GM12878 (cell line): Measurements from ENCODE around the gene PRMT2. TPM values are rescaled to one million over a fixed set of nuclear protein-coding genes. Genes with fewer than 3 reads are reported as not detected.

Source experiments
- ATAC-seq: fragments of 200-7000 bp; cut with Tn5 transposase; 3 replicates; pipeline ENCODE4 v1.9.1; 2020; ENCODE audit warnings: mild to moderate bottlenecking, moderate library complexity
- BruUV-seq: library from RNA; stranded (reverse); fragments of 400-500 nt; replicated peaks from 2 replicates; lab custom pipeline; 2021; lab: Mats Ljungman, UMichigan
- CTCF ChIA-PET: fragments of 300-600 bp; sonication (Branson Sonifier 250); formaldehyde crosslinking; extraction: SDS; loops from one replicate; lab custom pipeline; 2021; ENCODE audit warnings: inconsistent platforms; lab: Yijun Ruan, JAX
- POLR2A ChIA-PET: fragments of 350-600 bp; formaldehyde crosslinking; extraction: SDS; loops from one replicate; lab custom pipeline; 2021; ENCODE audit warnings: inconsistent platforms; lab: Charles Lee
- RAD21 ChIA-PET: fragments of 300-600 bp; sonication (Branson Sonifier 250); formaldehyde crosslinking; loops from one replicate; lab custom pipeline; 2023; ENCODE audit warnings: antibody characterized with exemption; ENCODE audit not compliant: unreplicated experiment; lab: Charles Lee
- SMC1A ChIA-PET: fragments of 300-600 bp; sonication (Branson Sonifier 250); formaldehyde crosslinking; loops from one replicate; lab custom pipeline; 2023; ENCODE audit not compliant: unreplicated experiment, uncharacterized antibody; lab: Charles Lee
- DNase-seq: peaks from one replicate; pipeline ENCODE4 v3.0.0-alpha.2; 2011; ENCODE audit warnings: low read depth, low spot score
- FAIRE-seq: peaks from 3 replicates; lab custom pipeline; 2011; peaks lifted over from hg19 to GRCh38; lab: Jason Lieb, UNC
- H2AFZ ChIP-seq: 2 replicates; pipeline ENCODE4 v1.6.0; 2011; ENCODE audit warnings: low read depth, low read length, control low read depth; ENCODE audit not compliant: control insufficient read depth
- H3K27ac ChIP-seq: 2 replicates; pipeline ENCODE4 v1.5.1; 2011; ENCODE audit warnings: control low read depth; ENCODE audit not compliant: control insufficient read depth, insufficient read depth
- H3K27me3 ChIP-seq, 2 experiments: replicated peaks in 1 of 2; 2 replicates each; pipeline versions ENCODE4 v1.6.0 to v1.6.1; 2011; ENCODE audit warnings: low read length in 1 of 2; ENCODE audit not compliant: control insufficient read depth in 2 of 2, insufficient read depth in 2 of 2
- H3K36me3 ChIP-seq, 2 experiments: 2 replicates each; pipeline ENCODE4 v1.5.1; 2011; ENCODE audit warnings: low read length in 1 of 2; ENCODE audit not compliant: control insufficient read depth in 2 of 2, insufficient read depth in 2 of 2
- H3K4me1 ChIP-seq: 2 replicates; pipeline ENCODE4 v1.6.1; 2011; ENCODE audit warnings: mild to moderate bottlenecking, low read length, moderate library complexity, mixed read lengths; ENCODE audit not compliant: control insufficient read depth, insufficient read depth
- H3K4me2 ChIP-seq: 2 replicates; pipeline ENCODE4 v1.6.0; 2011; ENCODE audit warnings: control low read depth; ENCODE audit not compliant: control insufficient read depth, insufficient read depth
- H3K4me3 ChIP-seq: fragments of 200-600 bp; sonication (generic); 2 replicates; pipeline ENCODE4 v1.5.1; 2016
- H3K79me2 ChIP-seq: 2 replicates; pipeline ENCODE4 v1.6.0; 2011; ENCODE audit warnings: low read length; ENCODE audit not compliant: control insufficient read depth, insufficient read depth
- H3K9ac ChIP-seq: 2 replicates; pipeline ENCODE4 v1.8.0; 2011; ENCODE audit warnings: low read length, control low read depth, mixed read lengths; ENCODE audit not compliant: control insufficient read depth, insufficient read depth
- H3K9me3 ChIP-seq: replicated peaks from 3 replicates; pipeline ENCODE4 v1.5.1; 2011; ENCODE audit warnings: mild to moderate bottlenecking, low read length; ENCODE audit not compliant: control insufficient read depth, insufficient read depth
- H4K20me1 ChIP-seq: 2 replicates; pipeline ENCODE4 v1.6.0; 2011; ENCODE audit not compliant: control insufficient read depth, insufficient read depth
- BRCA1 ChIP-seq: IDR thresholded peaks from 2 replicates; pipeline ENCODE4 v1.6.1; 2011; ENCODE audit warnings: low read depth, low read length, improper control_type of control experiment
- CHD1 ChIP-seq: IDR thresholded peaks from 2 replicates; pipeline ENCODE4 v1.6.1; 2012; ENCODE audit warnings: low read depth, low read length, improper control_type of control experiment
- EP300 ChIP-seq, 2 experiments: fragments of 150-350 bp in 1 of 2; IDR thresholded peaks; 2 replicates each; pipeline ENCODE4 v1.6.1; 2011 to 2012; ENCODE audit warnings: low read depth in 2 of 2, low read length in 2 of 2, borderline replicate concordance in 1 of 2, improper control_type of control experiment in 1 of 2, inconsistent platforms in 1 of 2; ENCODE audit not compliant: control insufficient read depth in 1 of 2
- ESRRA ChIP-seq: IDR thresholded peaks from 2 replicates; pipeline ENCODE4 v1.6.1; 2012; ENCODE audit warnings: mild to moderate bottlenecking, low read length, improper control_type of control experiment
- IKZF2 ChIP-seq, 2 experiments: fragments of 450-650 bp; IDR thresholded peaks; 2 replicates each; pipeline ENCODE4 v1.6.1; 2017; ENCODE audit warnings: mild to moderate bottlenecking in 2 of 2, moderate library complexity in 2 of 2
- JUNB ChIP-seq: IDR thresholded peaks from 2 replicates; pipeline ENCODE4 v1.6.1; 2016; ENCODE audit warnings: antibody characterized with exemption, mild to moderate bottlenecking
- NFYA ChIP-seq: IDR thresholded peaks from 2 replicates; pipeline ENCODE4 v1.6.1; 2011; ENCODE audit warnings: low read depth, mild to moderate bottlenecking, low read length, improper control_type of control experiment, borderline replicate concordance
- POLR2A ChIP-seq: IDR thresholded peaks from 2 replicates; pipeline ENCODE4 v1.6.1; 2011; ENCODE audit warnings: low read depth, mild to moderate bottlenecking, low read length
- POLR2AphosphoS2 ChIP-seq: IDR thresholded peaks from 2 replicates; pipeline ENCODE4 v1.6.1; 2011; ENCODE audit warnings: low read depth, mild to moderate bottlenecking, low read length, improper control_type of control experiment, moderate library complexity
- RAD21 ChIP-seq: IDR thresholded peaks from 2 replicates; pipeline ENCODE4 v1.6.1; 2011; ENCODE audit warnings: mild to moderate bottlenecking, low read depth, low read length, moderate library complexity; ENCODE audit not compliant: insufficient read depth
- RFX5 ChIP-seq: IDR thresholded peaks from 2 replicates; pipeline ENCODE4 v1.6.1; 2011; ENCODE audit warnings: low read depth, low read length, improper control_type of control experiment
- ZNF622 ChIP-seq: fragments of 450-650 bp; IDR thresholded peaks from 2 replicates; pipeline ENCODE4 v1.6.1; 2017; ENCODE audit warnings: mild to moderate bottlenecking, inconsistent platforms
- WGBS: methylation state at CpG from one replicate; pipeline ENCODE4 v1.1.6; 2016; ENCODE audit warnings: low lambda C conversion rate; ENCODE audit not compliant: insufficient replicate concordance, insufficient coverage; ENCODE audit errors: missing lambda C conversion rate; 5-methylcytosine and 5-hydroxymethylcytosine counted together
- in situ Hi-C: fragments of 300-500 bp; cut with MboI; formaldehyde crosslinking; loops from 9 replicates; pipeline ENCODE4 v1.14.3; 2018; ENCODE audit warnings: mixed read lengths
- intact Hi-C: fragments of 100-400 bp; cut with micrococcal nuclease; formaldehyde crosslinking; loops from one replicate; pipeline ENCODE4 v1.14.2; 2022; ENCODE audit not compliant: unreplicated experiment
- polyA plus RNA-seq, 11 experiments: library from polyadenylated mRNA; depleted of rRNA in 4 of 11; unstranded in 6 of 11; stranded (reverse) in 5 of 11; fragments of >200 nt; fragmentation: Nextera tagmentation in 4 of 11; fragmentation: Illumina TruSeq in 1 of 11; extraction: Ambion mirVana in 4 of 11; extraction: Trizol in 1 of 11; gene quantifications; 1 replicate in 1 of 11; 2 replicates in 10 of 11; pipeline versions ENCODE4 v1.2.1 to v1.2.3, GENCODE V29; 2011 to 2016; ENCODE audit warnings: inconsistent platforms in 2 of 11, missing spikeins in 2 of 11, low read depth in 1 of 11
- total RNA-seq, 4 experiments: library from RNA; depleted of rRNA in 3 of 4; stranded (reverse); fragments of >200 nt in 3 of 4; fragmentation: Illumina TruSeq in 1 of 4; extraction: Trizol in 1 of 4; gene quantifications; 2 replicates each; pipeline versions ENCODE4 v1.2.1 to v1.2.3, GENCODE V29; 2013 to 2021
- TF ChIP-seq, protein P1 (sequence below): fragments of 450-650 bp; IDR thresholded peaks from 2 replicates; pipeline ENCODE4 v1.6.1; 2017; ENCODE audit warnings: mild to moderate bottlenecking, moderate library complexity

PRMT2 gene
- total and polyA plus RNA-seq, 10 of the 15 experiments (the other 5 are each of a cell fraction or from before 2014, with no cell fraction given): 16.1 to 48.6 (median 36.2) TPM

DNA sequence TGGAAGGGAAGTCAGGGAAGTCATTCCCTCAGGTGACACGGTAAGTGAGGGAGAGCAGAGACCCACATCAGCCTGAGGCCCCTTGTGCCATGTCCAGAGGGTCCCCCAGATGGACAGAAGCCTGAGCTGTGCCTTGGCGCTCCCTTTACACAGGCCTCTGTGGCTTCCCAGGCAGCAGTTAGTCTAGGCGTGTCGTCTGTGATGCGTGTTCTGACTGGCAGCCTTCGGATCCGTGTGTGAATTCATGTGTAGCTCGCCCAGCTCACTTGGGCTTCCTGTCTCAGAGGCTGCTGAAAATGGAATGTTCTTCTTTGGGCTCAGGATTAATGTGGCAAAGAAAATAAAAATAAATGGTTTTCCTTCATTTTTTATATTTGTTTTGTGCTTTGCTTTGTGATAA, 28.3 kb downstream of the PRMT2 start:
- no peak overlapping the region for H3K4me3 ChIP-seq
- no peaks in the 10 kb centered on the region for H3K79me2 ChIP-seq
- ChIA-PET RAD21 (no interaction called here), SMC1A (no interaction called here), POLR2A (no interaction called here), CTCF (no interaction called here)
- H3K9ac ChIP-seq: no peak overlapping the region
- H3K4me1 ChIP-seq: no peaks in the 10 kb centered on the region
- 92% methylated on average over 8 of the region's 8 CpGs for WGBS
- DNase-seq: no peak
- H3K4me2 ChIP-seq: no peak overlapping the region
- no peaks in the 10 kb centered on the region for H3K27me3 ChIP-seq
- no peak for ATAC-seq
- TF ChIP-seq BRCA1: no peak
- no peak for TF ChIP-seq POLR2AphosphoS2
- TF ChIP-seq NFYA: no peak
- no peak for TF ChIP-seq POLR2A
- TF ChIP-seq JUNB: no peak
- no peak for TF ChIP-seq ESRRA
- TF ChIP-seq IKZF2 (IDR thresholded peaks at IDR 0.05): no peak
- no peak for TF ChIP-seq RAD21
- no peak for TF ChIP-seq ZNF622
- TF ChIP-seq EP300 (IDR thresholded peaks at IDR 0.05; ENCODE audit: borderline replicate concordance in 1 of 2, control insufficient read depth in 1 of 2, low read depth in 2 of 2, low read length in 2 of 2): no peak
- TF ChIP-seq RFX5: no peak
- no peak for TF ChIP-seq CHD1
- TF ChIP-seq, protein P1, sequence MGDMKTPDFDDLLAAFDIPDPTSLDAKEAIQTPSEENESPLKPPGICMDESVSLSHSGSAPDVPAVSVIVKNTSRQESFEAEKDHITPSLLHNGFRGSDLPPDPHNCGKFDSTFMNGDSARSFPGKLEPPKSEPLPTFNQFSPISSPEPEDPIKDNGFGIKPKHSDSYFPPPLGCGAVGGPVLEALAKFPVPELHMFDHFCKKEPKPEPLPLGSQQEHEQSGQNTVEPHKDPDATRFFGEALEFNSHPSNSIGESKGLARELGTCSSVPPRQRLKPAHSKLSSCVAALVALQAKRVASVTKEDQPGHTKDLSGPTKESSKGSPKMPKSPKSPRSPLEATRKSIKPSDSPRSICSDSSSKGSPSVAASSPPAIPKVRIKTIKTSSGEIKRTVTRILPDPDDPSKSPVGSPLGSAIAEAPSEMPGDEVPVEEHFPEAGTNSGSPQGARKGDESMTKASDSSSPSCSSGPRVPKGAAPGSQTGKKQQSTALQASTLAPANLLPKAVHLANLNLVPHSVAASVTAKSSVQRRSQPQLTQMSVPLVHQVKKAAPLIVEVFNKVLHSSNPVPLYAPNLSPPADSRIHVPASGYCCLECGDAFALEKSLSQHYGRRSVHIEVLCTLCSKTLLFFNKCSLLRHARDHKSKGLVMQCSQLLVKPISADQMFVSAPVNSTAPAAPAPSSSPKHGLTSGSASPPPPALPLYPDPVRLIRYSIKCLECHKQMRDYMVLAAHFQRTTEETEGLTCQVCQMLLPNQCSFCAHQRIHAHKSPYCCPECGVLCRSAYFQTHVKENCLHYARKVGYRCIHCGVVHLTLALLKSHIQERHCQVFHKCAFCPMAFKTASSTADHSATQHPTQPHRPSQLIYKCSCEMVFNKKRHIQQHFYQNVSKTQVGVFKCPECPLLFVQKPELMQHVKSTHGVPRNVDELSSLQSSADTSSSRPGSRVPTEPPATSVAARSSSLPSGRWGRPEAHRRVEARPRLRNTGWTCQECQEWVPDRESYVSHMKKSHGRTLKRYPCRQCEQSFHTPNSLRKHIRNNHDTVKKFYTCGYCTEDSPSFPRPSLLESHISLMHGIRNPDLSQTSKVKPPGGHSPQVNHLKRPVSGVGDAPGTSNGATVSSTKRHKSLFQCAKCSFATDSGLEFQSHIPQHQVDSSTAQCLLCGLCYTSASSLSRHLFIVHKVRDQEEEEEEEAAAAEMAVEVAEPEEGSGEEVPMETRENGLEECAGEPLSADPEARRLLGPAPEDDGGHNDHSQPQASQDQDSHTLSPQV: no peak
- no peak for FAIRE-seq
- intact Hi-C loops (no loop called here), in situ Hi-C loops (no loop called here)
- H3K27ac ChIP-seq: no peak overlapping the region
- H2AFZ ChIP-seq: no peak overlapping the region
- H3K9me3 ChIP-seq: no peaks in the 10 kb centered on the region
- H3K36me3 ChIP-seq: peaks cover 0 to 5% of the 10 kb centered on the region in 2 experiments; a peak in 1 of 4 replicates
- no TSS peak for BruUV-seq
- H4K20me1 ChIP-seq: no peaks in the 10 kb centered on the region
